ENCODE data around the gene ZMAT1. TPM values are rescaled to one million over a fixed set of nuclear protein-coding genes. Genes with fewer than 3 reads are reported as not detected.
"Not testable (repeated sequence)": the region's sequence is repeated elsewhere in the genome, so short reads cannot be mapped to it uniquely, and the experiment has no call there.

ZMAT1 gene
- polyA plus RNA-seq (2013) = 0.23 and 0.25 TPM in 2 replicates

DNA sequence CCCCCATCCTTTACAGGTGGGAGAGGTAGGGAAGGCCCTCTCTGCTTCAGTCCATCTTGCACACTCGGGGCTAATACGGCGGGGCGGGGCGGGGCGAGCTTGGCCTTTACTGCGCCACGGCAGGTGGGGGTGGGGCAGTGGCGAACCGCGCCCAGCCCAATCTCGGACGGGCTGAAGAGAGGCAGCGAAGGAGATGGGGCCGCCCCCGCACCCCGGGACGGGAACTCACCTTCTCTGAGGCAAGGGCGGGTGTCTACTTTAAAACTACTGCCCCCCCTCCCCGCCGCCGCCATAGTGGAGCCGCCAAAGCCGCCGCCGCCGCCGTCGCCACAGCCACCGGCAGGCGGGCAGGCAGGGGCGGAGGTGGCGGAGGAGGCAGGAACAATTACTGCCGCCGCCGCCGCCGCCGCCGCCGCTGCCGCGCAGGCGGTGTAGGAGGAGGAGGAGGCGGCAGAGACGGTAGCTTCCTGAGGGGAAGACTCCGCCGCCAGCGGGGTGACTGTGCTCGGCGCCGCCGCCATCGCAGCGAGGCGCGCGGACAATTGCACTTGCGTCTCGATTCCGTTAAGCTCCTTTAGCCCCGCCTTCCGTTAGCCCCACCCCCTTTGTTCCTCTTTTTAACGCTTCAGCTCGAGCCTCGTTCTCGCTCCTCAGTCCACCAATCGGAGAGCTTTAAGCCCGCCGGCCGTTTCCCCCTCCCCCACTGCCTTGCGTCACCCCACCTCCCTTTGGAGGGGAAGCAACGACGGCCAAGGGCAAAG is at the start of gene ZMAT1:
TSS of gene ZMAT1 (minus strand) at position 540 of the 761 bp plus-strand sequence. CDS start at position 521, 19 bp downstream.
- Histone ChIP-seq H3K18ac (ENCODE audit: low read length) (no peak within 1 kb of the TSS), H3K4me3 (ENCODE audit: low read depth, low read length) (peak within 1 kb of the TSS; percentile 71), H2AFZ (ENCODE audit: insufficient read depth, low read length, poor library complexity) (no peak within 1 kb of the TSS), H3K36me3 (ENCODE audit: control insufficient read depth in 1 of 2, insufficient read depth in 2 of 2, low read length in 2 of 2) (no peaks in the 10 kb centered on the region), H3K27ac (ENCODE audit: low read depth, low read length) (no peak within 1 kb of the TSS), H3K79me1 (ENCODE audit: low read length) (no peaks in the 10 kb centered on the region), H3K79me2 (ENCODE audit: control insufficient read depth, insufficient read depth, low read length, poor library complexity) (no peaks in the 10 kb centered on the region), H4K91ac (ENCODE audit: low read depth, low read length) (no peak within 1 kb of the TSS), H3K27me3 (ENCODE audit: insufficient read depth, low read length) (no peaks in the 10 kb centered on the region), H3K4me2 (ENCODE audit: low read length) (peak within 1 kb of the TSS; percentile 71), H3K4ac (ENCODE audit: low read depth, low read length) (no peak within 1 kb of the TSS), H3K23ac (ENCODE audit: low read length) (no peak within 1 kb of the TSS), H2AK5ac (ENCODE audit: low read length) (no peak within 1 kb of the TSS), H2BK120ac (ENCODE audit: insufficient read depth, low read length, poor library complexity) (no peak within 1 kb of the TSS), H3K14ac (ENCODE audit: low read length) (no peak within 1 kb of the TSS), H2BK12ac (ENCODE audit: low read length) (no peak within 1 kb of the TSS), H3K4me1 (ENCODE audit: control insufficient read depth in 1 of 2, insufficient read depth in 2 of 2, low read length in 2 of 2) (no peaks in the 10 kb centered on the region), H2BK5ac (ENCODE audit: low read depth, low read length, poor library complexity) (no peak within 1 kb of the TSS), H4K8ac (ENCODE audit: low read depth, low read length) (peak within 1 kb of the TSS; percentile 35), H3K9ac (ENCODE audit: low read length) (no peak within 1 kb of the TSS), H4K12ac (ENCODE audit: low read depth, low read length) (peak within 1 kb of the TSS; percentile 7), H3K9me3 (ENCODE audit: insufficient read depth, low read depth, low read length) (no peaks in the 10 kb centered on the region)
- no CpG with 5 or more reads among the region's 74 CpGs for WGBS (ENCODE audit: extremely low coverage, insufficient coverage, insufficient read length)
- DNase-seq = peak; percentile 60 to 69

DNA sequence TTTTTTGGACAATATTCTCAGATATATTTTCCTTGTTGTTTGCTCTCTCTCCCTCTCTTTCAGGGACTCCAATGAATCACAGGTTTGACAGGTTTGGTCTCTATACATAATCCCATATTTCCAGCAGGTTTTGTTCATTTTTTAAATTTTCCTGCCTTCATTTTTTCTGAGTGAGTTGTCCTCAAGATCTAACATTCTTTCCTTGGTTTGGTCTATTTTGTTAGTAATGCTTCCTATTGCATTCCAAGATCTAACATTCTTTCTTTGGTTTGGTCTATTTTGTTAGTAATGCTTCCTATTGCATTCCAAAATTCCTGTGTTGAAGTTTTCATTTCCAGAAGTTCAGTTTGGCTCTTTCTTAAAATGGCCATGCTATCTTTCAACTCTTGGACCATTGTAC is 45.3 kb upstream of the ZMAT1 start:
- Histone ChIP-seq H3K4ac (ENCODE audit: low read depth, low read length) (no peak overlapping the region), H2AFZ (ENCODE audit: insufficient read depth, low read length, poor library complexity) (no peak overlapping the region), H3K18ac (ENCODE audit: low read length) (no peak overlapping the region)

GRCh38 chrX:101973066-101973465 is 41.2 kb upstream of the ZMAT1 start:
- H3K18ac ChIP-seq (ENCODE audit: low read length) = no peak overlapping the region
- H4K12ac ChIP-seq (ENCODE audit: low read depth, low read length) = no peak overlapping the region
- no peak overlapping the region for H2BK12ac ChIP-seq (ENCODE audit: low read length)
- H3K4me2 ChIP-seq (ENCODE audit: low read length) = no peak overlapping the region
- no peaks in the 10 kb centered on the region for H3K36me3 ChIP-seq (ENCODE audit: control insufficient read depth in 1 of 2, insufficient read depth in 2 of 2, low read length in 2 of 2)
- H2BK5ac ChIP-seq (ENCODE audit: low read depth, low read length, poor library complexity) = no peak overlapping the region
- no peak overlapping the region for H3K4ac ChIP-seq (ENCODE audit: low read depth, low read length)
- H3K79me1 ChIP-seq (ENCODE audit: low read length) = no peaks in the 10 kb centered on the region
- DNase-seq = no peak
- no peak overlapping the region for H2AK5ac ChIP-seq (ENCODE audit: low read length)
- no peaks in the 10 kb centered on the region for H3K9me3 ChIP-seq (ENCODE audit: insufficient read depth, low read depth, low read length)
- no peak overlapping the region for H3K4me3 ChIP-seq (ENCODE audit: low read depth, low read length)
- no peak overlapping the region for H4K8ac ChIP-seq (ENCODE audit: low read depth, low read length)
- no peak overlapping the region for H3K23ac ChIP-seq (ENCODE audit: low read length)
- no peak overlapping the region for H3K14ac ChIP-seq (ENCODE audit: low read length)
- H3K27me3 ChIP-seq (ENCODE audit: insufficient read depth, low read length) = no peaks in the 10 kb centered on the region
- no peak overlapping the region for H3K9ac ChIP-seq (ENCODE audit: low read length)
- no peaks in the 10 kb centered on the region for H3K79me2 ChIP-seq (ENCODE audit: control insufficient read depth, insufficient read depth, low read length, poor library complexity)
- H2BK120ac ChIP-seq (ENCODE audit: insufficient read depth, low read length, poor library complexity) = no peak overlapping the region
- H3K4me1 ChIP-seq (ENCODE audit: control insufficient read depth in 1 of 2, insufficient read depth in 2 of 2, low read length in 2 of 2) = no peaks in the 10 kb centered on the region
- no peak overlapping the region for H4K91ac ChIP-seq (ENCODE audit: low read depth, low read length)
- no peak overlapping the region for H3K27ac ChIP-seq (ENCODE audit: low read depth, low read length)
- H2AFZ ChIP-seq (ENCODE audit: insufficient read depth, low read length, poor library complexity) = no peak overlapping the region

More for the DNA sequence above, 45.3 kb upstream of the ZMAT1 start:
- Histone ChIP-seq H3K79me2 (ENCODE audit: control insufficient read depth, insufficient read depth, low read length, poor library complexity) (no peaks in the 10 kb centered on the region), H3K27me3 (ENCODE audit: insufficient read depth, low read length) (no peaks in the 10 kb centered on the region), H4K12ac (ENCODE audit: low read depth, low read length) (no peak overlapping the region), H3K4me1 (ENCODE audit: control insufficient read depth in 1 of 2, insufficient read depth in 2 of 2, low read length in 2 of 2) (no peaks in the 10 kb centered on the region), H3K9me3 (ENCODE audit: insufficient read depth, low read depth, low read length) (no peaks in the 10 kb centered on the region), H3K14ac (ENCODE audit: low read length) (no peak overlapping the region), H2BK120ac (ENCODE audit: insufficient read depth, low read length, poor library complexity) (no peak overlapping the region), H3K4me2 (ENCODE audit: low read length) (no peak overlapping the region), H3K4me3 (ENCODE audit: low read depth, low read length) (no peak overlapping the region), H4K91ac (ENCODE audit: low read depth, low read length) (no peak overlapping the region), H3K9ac (ENCODE audit: low read length) (no peak overlapping the region), H3K79me1 (ENCODE audit: low read length) (no peaks in the 10 kb centered on the region), H2AK5ac (ENCODE audit: low read length) (no peak overlapping the region), H2BK5ac (ENCODE audit: low read depth, low read length, poor library complexity) (no peak overlapping the region), H3K36me3 (ENCODE audit: control insufficient read depth in 1 of 2, insufficient read depth in 2 of 2, low read length in 2 of 2) (no peaks in the 10 kb centered on the region), H3K27ac (ENCODE audit: low read depth, low read length) (no peak overlapping the region), H2BK12ac (ENCODE audit: low read length) (no peak overlapping the region), H3K23ac (ENCODE audit: low read length) (no peak overlapping the region), H4K8ac (ENCODE audit: low read depth, low read length) (no peak overlapping the region)
- peak in 1 of 2 donors; percentile 78 for DNase-seq

DNA sequence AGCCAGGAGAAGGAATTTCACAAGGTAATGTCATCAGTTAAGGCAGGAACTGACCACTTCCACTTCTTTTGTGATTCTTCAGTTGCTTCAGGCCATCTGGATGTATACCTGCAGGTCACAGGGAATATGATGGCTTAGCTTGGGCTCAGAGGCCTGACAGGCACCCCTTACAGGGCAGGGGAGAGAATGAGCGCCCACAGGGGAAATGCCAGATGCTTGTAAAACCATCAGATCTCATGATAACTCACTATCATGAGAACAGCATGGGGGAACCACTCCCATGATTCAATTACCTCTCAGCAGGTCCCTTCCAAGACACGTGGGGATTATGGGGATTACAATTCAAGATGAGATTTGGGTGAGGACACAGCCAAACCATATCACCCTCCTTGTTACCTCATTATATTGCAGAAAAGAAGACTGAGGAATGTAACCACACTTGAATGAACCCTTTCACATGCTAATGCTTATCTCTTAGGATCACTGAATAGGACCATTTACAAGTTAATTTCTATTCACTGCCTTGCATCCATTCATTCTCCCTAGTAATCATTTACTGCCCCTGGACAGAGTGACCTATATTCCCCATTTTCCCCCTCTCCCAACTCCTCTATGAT is 33.2 kb upstream of the ZMAT1 start:
- not testable (repeated sequence) for H3K4ac ChIP-seq (ENCODE audit: low read depth, low read length); H2BK120ac ChIP-seq (ENCODE audit: insufficient read depth, low read length, poor library complexity); H3K14ac ChIP-seq (ENCODE audit: low read length); H3K27ac ChIP-seq (ENCODE audit: low read depth, low read length); H4K12ac ChIP-seq (ENCODE audit: low read depth, low read length); H3K4me3 ChIP-seq (ENCODE audit: low read depth, low read length); H3K23ac ChIP-seq (ENCODE audit: low read length); H2BK5ac ChIP-seq (ENCODE audit: low read depth, low read length, poor library complexity); H3K4me1 ChIP-seq (ENCODE audit: control insufficient read depth in 1 of 2, insufficient read depth in 2 of 2, low read length in 2 of 2); DNase-seq; H4K8ac ChIP-seq (ENCODE audit: low read depth, low read length); H2BK12ac ChIP-seq (ENCODE audit: low read length); H3K27me3 ChIP-seq (ENCODE audit: insufficient read depth, low read length); H3K4me2 ChIP-seq (ENCODE audit: low read length); H2AFZ ChIP-seq (ENCODE audit: insufficient read depth, low read length, poor library complexity); H2AK5ac ChIP-seq (ENCODE audit: low read length); H3K36me3 ChIP-seq (ENCODE audit: control insufficient read depth in 1 of 2, insufficient read depth in 2 of 2, low read length in 2 of 2); H3K79me1 ChIP-seq (ENCODE audit: low read length); H4K91ac ChIP-seq (ENCODE audit: low read depth, low read length); H3K79me2 ChIP-seq (ENCODE audit: control insufficient read depth, insufficient read depth, low read length, poor library complexity); H3K9ac ChIP-seq (ENCODE audit: low read length); H3K9me3 ChIP-seq (ENCODE audit: insufficient read depth, low read depth, low read length); H3K18ac ChIP-seq (ENCODE audit: low read length)
- WGBS (ENCODE audit: extremely low coverage, insufficient coverage, insufficient read length) = no CpG with 5 or more reads among the region's 2 CpGs

Data from trophoblast cell (in vitro differentiated cells and primary cell).